Cardiac fibroblast (primary cell): ENCODE measurements around the gene TCTN3.
"Not testable (repeated sequence)": the region's sequence is repeated elsewhere in the genome, so short reads cannot be mapped to it uniquely, and the experiment has no call there.

Experiments used
- DNase-seq, 2 donors: peaks; one replicate each; pipeline versions ENCODE4 v3.0.0 to v3.0.0-alpha.2; 2010; ENCODE audit warnings: low read depth in 2 of 2
- H3K4me3 ChIP-seq, 2 donors: replicated peaks in 1 of 2; 1 replicate in 1 of 2; 2 replicates in 1 of 2; pipeline ENCODE4 v1.5.1; 2011; ENCODE audit warnings: low read depth in 2 of 2, low read length in 2 of 2, mild to moderate bottlenecking in 2 of 2, moderate library complexity in 1 of 2
- TF ChIP-seq, protein P1 (sequence below): IDR thresholded peaks from one replicate; pipeline ENCODE4 v1.5.1; 2011; ENCODE audit warnings: low read depth, mild to moderate bottlenecking, low read length, inconsistent platforms

Gene TCTN3, protein sequence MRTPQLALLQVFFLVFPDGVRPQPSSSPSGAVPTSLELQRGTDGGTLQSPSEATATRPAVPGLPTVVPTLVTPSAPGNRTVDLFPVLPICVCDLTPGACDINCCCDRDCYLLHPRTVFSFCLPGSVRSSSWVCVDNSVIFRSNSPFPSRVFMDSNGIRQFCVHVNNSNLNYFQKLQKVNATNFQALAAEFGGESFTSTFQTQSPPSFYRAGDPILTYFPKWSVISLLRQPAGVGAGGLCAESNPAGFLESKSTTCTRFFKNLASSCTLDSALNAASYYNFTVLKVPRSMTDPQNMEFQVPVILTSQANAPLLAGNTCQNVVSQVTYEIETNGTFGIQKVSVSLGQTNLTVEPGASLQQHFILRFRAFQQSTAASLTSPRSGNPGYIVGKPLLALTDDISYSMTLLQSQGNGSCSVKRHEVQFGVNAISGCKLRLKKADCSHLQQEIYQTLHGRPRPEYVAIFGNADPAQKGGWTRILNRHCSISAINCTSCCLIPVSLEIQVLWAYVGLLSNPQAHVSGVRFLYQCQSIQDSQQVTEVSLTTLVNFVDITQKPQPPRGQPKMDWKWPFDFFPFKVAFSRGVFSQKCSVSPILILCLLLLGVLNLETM

DNA sequence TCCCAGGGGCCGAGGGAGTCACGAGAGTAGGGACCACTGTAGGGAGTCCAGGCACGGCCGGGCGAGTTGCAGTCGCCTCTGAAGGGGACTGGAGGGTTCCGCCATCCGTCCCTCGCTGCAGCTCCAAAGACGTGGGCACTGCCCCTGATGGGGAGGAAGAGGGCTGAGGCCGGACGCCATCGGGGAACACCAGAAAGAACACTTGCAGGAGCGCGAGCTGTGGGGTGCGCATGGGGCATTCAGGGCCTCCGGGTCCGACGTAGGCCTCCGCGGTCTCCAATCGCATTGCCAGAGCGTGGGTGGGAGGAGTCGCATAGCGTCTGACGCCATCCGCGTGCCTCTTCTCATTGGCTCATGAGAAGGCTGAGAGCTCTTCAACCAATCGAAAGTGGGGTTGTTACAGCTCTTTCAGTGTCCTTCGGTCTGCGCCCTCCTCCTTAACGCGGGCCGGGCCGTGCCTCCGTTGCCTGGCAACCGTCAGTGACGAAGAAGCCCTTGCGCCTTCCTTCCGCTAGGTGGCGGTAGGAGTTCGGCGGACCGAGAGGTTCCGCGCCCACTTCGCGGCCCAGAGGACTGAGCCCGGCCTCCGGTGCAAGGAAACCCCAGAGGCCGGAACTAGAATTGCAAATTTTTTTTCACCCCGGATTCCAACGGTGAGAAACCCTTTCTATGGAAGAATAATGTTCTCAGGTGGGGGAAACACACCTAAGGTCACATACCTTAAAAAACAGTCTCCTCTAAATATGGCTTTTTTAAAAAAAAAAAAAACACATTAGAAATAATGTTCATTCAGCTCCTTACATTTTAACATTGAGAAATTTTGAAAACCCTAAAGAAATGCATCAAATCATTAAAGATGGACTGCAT, at the start of gene TCTN3:
Gene TCTN3, minus strand, starts transcription at position 260 of the 867 bp plus-strand sequence. Its CDS starts 28 bp downstream, at position 232.
- peak; percentile 100 for DNase-seq
- peak within 1 kb of the TSS; percentile 66 to 99 for H3K4me3 ChIP-seq
- TF ChIP-seq, protein P1, sequence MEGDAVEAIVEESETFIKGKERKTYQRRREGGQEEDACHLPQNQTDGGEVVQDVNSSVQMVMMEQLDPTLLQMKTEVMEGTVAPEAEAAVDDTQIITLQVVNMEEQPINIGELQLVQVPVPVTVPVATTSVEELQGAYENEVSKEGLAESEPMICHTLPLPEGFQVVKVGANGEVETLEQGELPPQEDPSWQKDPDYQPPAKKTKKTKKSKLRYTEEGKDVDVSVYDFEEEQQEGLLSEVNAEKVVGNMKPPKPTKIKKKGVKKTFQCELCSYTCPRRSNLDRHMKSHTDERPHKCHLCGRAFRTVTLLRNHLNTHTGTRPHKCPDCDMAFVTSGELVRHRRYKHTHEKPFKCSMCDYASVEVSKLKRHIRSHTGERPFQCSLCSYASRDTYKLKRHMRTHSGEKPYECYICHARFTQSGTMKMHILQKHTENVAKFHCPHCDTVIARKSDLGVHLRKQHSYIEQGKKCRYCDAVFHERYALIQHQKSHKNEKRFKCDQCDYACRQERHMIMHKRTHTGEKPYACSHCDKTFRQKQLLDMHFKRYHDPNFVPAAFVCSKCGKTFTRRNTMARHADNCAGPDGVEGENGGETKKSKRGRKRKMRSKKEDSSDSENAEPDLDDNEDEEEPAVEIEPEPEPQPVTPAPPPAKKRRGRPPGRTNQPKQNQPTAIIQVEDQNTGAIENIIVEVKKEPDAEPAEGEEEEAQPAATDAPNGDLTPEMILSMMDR = peak; percentile 99

DNA sequence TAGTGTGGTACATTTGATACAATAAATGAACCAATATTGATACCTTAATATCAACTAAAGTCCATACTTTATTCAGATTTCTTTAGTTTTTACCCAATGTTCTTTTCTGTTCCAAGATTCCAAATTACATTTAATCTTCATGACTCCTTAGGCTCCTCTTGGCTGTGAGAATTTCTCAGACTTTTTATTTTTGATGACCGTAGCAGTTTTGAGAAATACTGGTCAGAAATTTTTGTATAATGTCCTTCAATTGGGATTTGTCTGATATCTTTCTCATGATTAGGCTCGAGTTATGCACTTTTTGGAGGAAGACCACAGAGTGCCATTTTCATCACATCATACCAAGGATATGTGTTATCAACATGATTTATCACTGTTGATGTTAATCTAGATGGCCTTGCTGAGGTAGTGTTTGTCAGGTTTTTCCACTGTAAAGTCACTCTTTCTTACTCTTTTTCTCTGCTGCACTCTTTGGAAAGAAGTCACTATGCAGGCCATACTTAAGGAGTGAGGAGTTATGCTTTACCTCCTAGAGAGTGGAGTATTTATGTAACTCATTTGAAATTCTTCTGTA, 49.3 kb upstream of the TCTN3 start:
- no peak overlapping the region for H3K4me3 ChIP-seq
- TF ChIP-seq, protein P1 = no peak
- DNase-seq = no peak

- no peak overlapping the region for H3K4me3 ChIP-seq
- DNase-seq = peak; percentile 71 to 73
- TF ChIP-seq, protein P1 = no peak
Measured at GRCh38 chr10:95742485-95742884, 48.8 kb upstream of the TCTN3 start.

- TF ChIP-seq, protein P1 = peak; percentile 27
- peak; percentile 80 to 91 for DNase-seq
- H3K4me3 ChIP-seq = no peak overlapping the region
Measured at GRCh38 chr10:95741807-95742467, 48.2 kb upstream of the TCTN3 start.

GRCh38 chr10:95739056-95739455, 45.3 kb upstream of the TCTN3 start:
- TF ChIP-seq, protein P1 = no peak
- no peak for DNase-seq
- no peak overlapping the region for H3K4me3 ChIP-seq

GRCh38 chr10:95732907-95733306, 39.2 kb upstream of the TCTN3 start:
- H3K4me3 ChIP-seq = not testable (repeated sequence)

More at GRCh38 chr10:95732907-95733306, 39.2 kb upstream of the TCTN3 start:
- DNase-seq = not testable (repeated sequence)
